Osteoblast (primary cell): Measurements from ENCODE around the gene ZC3HAV1. TPM values are rescaled to one million over a fixed set of nuclear protein-coding genes. Genes with fewer than 3 reads are reported as not detected.
"Not testable (repeated sequence)": the region's sequence is repeated elsewhere in the genome, so short reads cannot be mapped to it uniquely, and the experiment has no call there.

Experiments used
- DNase-seq: peaks from one replicate; pipeline ENCODE4 v3.0.0; 2011; ENCODE audit warnings: low spot score, mixed read lengths; ENCODE audit not compliant: insufficient read length; ENCODE audit errors: missing footprints
- H2AFZ ChIP-seq: 2 replicates; pipeline ENCODE4 v1.6.0; 2011; ENCODE audit warnings: mild to moderate bottlenecking, low read length
- H3K27ac ChIP-seq: 2 replicates; pipeline ENCODE4 v1.5.1; 2011; ENCODE audit warnings: mild to moderate bottlenecking, low read depth, low read length, moderate library complexity
- H3K27me3 ChIP-seq: 2 replicates; pipeline ENCODE4 v1.6.0; 2012; ENCODE audit warnings: mild to moderate bottlenecking, control low read depth, inconsistent platforms, low read length, moderate library complexity; ENCODE audit not compliant: insufficient read depth
- H3K36me3 ChIP-seq: 2 replicates; pipeline ENCODE4 v1.5.1; 2011; ENCODE audit warnings: mild to moderate bottlenecking, low read length, control low read depth, moderate library complexity; ENCODE audit not compliant: insufficient read depth
- H3K4me1 ChIP-seq: 2 replicates; pipeline ENCODE4 v1.5.1; 2011; ENCODE audit warnings: mild to moderate bottlenecking, low read length, control low read depth, moderate library complexity; ENCODE audit not compliant: insufficient read depth
- H3K4me2 ChIP-seq: 2 replicates; pipeline ENCODE4 v1.6.0; 2011; ENCODE audit warnings: mild to moderate bottlenecking, low read length; ENCODE audit not compliant: insufficient read depth
- H3K4me3 ChIP-seq: fragments of 200-600 bp; sonication (generic); 3 replicates; pipeline ENCODE4 v1.5.1; 2012; ENCODE audit warnings: mild to moderate bottlenecking, low read length, inconsistent platforms; ENCODE audit not compliant: insufficient read depth
- H3K79me2 ChIP-seq: 2 replicates; pipeline ENCODE4 v1.6.0; 2012; ENCODE audit warnings: mild to moderate bottlenecking, low read length, control low read depth, inconsistent platforms; ENCODE audit not compliant: insufficient read depth
- H3K9me3 ChIP-seq: 2 replicates; pipeline ENCODE4 v1.5.1; 2011; ENCODE audit warnings: low read depth, low read length, control low read depth
- H4K20me1 ChIP-seq: 2 replicates; pipeline ENCODE4 v1.6.0; 2012; ENCODE audit warnings: mild to moderate bottlenecking, low read length, control low read depth; ENCODE audit not compliant: insufficient read depth
- total RNA-seq: library from RNA; depleted of rRNA; stranded (reverse); fragments of >200 nt; gene quantifications from 2 replicates; pipeline ENCODE4 v1.2.3, GENCODE V29; 2012
- TF ChIP-seq, protein P1 (sequence below): IDR thresholded peaks from 2 replicates; pipeline ENCODE4 v1.5.1; 2011; ENCODE audit warnings: mild to moderate bottlenecking, low read depth, low read length, moderate library complexity; ENCODE audit errors: extremely low read depth

Gene ZC3HAV1
- total RNA-seq, 1 donor: 44.5 TPM

DNA sequence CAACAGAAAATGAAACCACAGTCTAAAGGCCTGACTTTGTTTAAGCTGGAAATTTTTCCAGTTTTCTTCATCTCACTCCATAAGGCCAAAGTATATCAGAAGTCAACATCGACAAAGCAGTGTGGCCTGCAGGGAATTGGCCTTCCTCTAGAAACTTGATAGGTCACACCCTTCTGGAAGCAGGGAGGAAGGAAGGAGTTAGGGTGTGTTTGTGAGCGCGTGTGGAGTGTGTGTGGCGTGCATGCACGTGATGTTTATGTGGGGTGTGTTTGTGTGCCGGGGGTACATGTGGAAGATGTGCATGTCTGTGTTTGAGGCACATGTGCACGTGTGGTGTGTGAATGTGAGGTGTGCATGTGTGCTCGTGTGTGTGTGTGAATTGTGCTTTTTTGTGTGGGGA, 28.6 kb downstream of the ZC3HAV1 start:
- Histone ChIP-seq H4K20me1 (peaks cover 6% of the 10 kb centered on the region), H3K79me2 (peaks cover 11% of the 10 kb centered on the region), H3K27ac (no peak overlapping the region), H3K4me1 (no peaks in the 10 kb centered on the region), H3K36me3 (peaks cover 78% of the 10 kb centered on the region), H3K4me3 (no peak overlapping the region), H3K27me3 (no peaks in the 10 kb centered on the region), H3K4me2 (no peak overlapping the region), H3K9me3 (no peaks in the 10 kb centered on the region), H2AFZ (no peak overlapping the region)
- TF ChIP-seq, protein P1, sequence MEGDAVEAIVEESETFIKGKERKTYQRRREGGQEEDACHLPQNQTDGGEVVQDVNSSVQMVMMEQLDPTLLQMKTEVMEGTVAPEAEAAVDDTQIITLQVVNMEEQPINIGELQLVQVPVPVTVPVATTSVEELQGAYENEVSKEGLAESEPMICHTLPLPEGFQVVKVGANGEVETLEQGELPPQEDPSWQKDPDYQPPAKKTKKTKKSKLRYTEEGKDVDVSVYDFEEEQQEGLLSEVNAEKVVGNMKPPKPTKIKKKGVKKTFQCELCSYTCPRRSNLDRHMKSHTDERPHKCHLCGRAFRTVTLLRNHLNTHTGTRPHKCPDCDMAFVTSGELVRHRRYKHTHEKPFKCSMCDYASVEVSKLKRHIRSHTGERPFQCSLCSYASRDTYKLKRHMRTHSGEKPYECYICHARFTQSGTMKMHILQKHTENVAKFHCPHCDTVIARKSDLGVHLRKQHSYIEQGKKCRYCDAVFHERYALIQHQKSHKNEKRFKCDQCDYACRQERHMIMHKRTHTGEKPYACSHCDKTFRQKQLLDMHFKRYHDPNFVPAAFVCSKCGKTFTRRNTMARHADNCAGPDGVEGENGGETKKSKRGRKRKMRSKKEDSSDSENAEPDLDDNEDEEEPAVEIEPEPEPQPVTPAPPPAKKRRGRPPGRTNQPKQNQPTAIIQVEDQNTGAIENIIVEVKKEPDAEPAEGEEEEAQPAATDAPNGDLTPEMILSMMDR: no peak
- DNase-seq: no peak

DNA sequence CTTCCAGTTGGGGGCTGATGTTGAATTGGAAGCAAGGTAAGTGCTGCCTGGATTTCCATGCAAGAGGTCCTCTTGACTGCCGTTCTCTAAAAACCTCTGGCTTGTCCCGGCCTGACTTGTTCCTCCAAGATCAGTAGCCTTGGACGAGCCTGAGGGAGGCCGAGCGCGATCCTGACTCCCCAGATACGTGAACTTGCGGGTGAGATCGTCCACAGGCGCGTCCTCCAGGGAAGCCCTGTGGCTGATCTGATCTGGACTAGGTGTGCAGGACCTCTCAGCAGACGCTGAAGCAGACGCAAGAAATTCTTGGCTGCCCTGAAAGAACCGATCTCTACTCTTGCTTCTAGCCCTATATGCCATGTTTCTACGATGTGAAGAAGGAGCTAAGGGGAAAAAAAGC, 29.7 kb downstream of the ZC3HAV1 start:
- TF ChIP-seq, protein P1: no peak
- no peak for DNase-seq
- no peaks in the 10 kb centered on the region for H3K9me3 ChIP-seq
- H3K4me1 ChIP-seq: peaks cover 2% of the 10 kb centered on the region
- H3K27ac ChIP-seq: no peak overlapping the region
- H3K79me2 ChIP-seq: peaks cover 4% of the 10 kb centered on the region
- H3K4me3 ChIP-seq: no peak overlapping the region
- peaks cover 72% of the 10 kb centered on the region for H3K36me3 ChIP-seq
- no peak overlapping the region for H2AFZ ChIP-seq
- no peak overlapping the region for H3K4me2 ChIP-seq
- no peaks in the 10 kb centered on the region for H3K27me3 ChIP-seq
- no peaks in the 10 kb centered on the region for H4K20me1 ChIP-seq

DNA sequence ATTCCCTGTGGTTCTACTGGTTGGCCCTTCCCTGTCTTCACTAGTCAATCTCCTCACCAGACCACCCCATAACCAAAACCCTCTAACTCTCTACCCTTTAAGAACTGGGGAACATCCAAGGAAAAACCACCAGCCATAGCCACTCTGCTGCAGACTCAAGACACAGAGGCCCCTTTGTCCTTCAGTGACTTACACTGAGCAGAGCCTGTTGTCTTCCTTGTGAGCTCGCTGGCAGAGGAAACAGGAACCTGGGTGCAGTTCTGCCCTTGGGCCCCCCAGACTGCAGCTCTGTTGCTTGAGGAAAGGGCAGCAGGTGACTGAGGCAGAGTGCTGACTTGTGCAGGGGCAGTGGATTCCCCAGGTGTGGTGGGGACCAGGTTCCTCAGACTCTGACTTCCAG, 30.6 kb downstream of the ZC3HAV1 start:
- H4K20me1 ChIP-seq: no peaks in the 10 kb centered on the region
- H2AFZ ChIP-seq: no peak overlapping the region
- H3K79me2 ChIP-seq: peaks cover 4% of the 10 kb centered on the region
- H3K27me3 ChIP-seq: no peaks in the 10 kb centered on the region
- TF ChIP-seq, protein P1: no peak
- H3K4me2 ChIP-seq: no peak overlapping the region
- H3K27ac ChIP-seq: no peak overlapping the region
- no peak overlapping the region for H3K4me3 ChIP-seq
- H3K4me1 ChIP-seq: peaks cover 6% of the 10 kb centered on the region
- peaks cover 67% of the 10 kb centered on the region for H3K36me3 ChIP-seq
- no peaks in the 10 kb centered on the region for H3K9me3 ChIP-seq
- DNase-seq: no peak

DNA sequence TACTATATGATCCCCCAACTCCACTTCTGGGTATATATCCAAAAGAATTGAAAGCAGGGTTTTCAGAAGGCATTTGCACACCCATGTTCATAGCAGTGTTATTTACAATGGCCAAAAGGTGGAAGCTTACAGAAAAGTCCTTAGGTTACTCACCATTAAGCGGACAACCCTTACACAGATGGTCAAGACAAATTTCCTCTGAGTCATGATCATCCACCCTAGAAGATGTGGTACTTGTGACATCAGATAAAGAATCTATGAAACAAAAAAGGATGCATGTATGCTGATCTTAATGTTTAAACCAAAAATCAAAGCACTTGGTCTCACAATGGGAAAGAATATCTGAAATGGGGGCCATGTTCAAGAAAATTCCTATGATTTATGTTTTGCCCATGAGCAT, 31.1 kb downstream of the ZC3HAV1 start:
- H3K4me1 ChIP-seq: peaks cover 6% of the 10 kb centered on the region

DNA sequence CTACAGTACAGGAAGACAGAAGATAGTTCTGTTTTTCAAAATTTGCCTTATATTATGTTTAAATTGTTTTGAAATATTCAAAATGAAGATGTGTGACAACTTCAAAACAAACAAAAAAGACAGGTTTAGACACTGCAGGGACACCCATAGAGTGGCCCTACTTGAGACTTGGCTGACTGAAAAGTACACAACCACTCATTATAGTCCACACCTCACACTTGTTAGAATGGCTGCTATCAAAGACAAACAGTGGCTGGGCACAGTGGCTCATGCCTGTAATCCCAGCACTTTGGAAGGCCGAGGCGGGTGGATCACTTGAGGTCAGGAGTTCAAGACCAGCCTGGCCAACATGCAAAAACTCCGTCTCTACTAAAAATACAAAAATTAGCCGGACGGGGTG, 31.8 kb downstream of the ZC3HAV1 start:
- H3K4me1 ChIP-seq, H4K20me1 ChIP-seq, DNase-seq, H3K79me2 ChIP-seq, H3K9me3 ChIP-seq, H2AFZ ChIP-seq, H3K4me3 ChIP-seq, H3K27ac ChIP-seq, H3K27me3 ChIP-seq, H3K4me2 ChIP-seq: not testable (repeated sequence)
- H3K36me3 ChIP-seq: peaks cover 67% of the 10 kb centered on the region

More for the DNA sequence above, 31.1 kb downstream of the ZC3HAV1 start:
- Histone ChIP-seq H3K27ac (no peak overlapping the region), H3K4me3 (no peak overlapping the region), H3K36me3 (peaks cover 69% of the 10 kb centered on the region), H4K20me1 (no peaks in the 10 kb centered on the region), H3K27me3 (no peaks in the 10 kb centered on the region), H2AFZ (no peak overlapping the region), H3K4me2 (no peak overlapping the region), H3K79me2 (peaks cover 6% of the 10 kb centered on the region), H3K9me3 (no peaks in the 10 kb centered on the region)
- DNase-seq: no peak
- TF ChIP-seq, protein P1: no peak
